Measurements from ENCODE around the gene DAB1. TPM values are rescaled to one million over a fixed set of nuclear protein-coding genes. Genes with fewer than 3 reads are reported as not detected.

The DAB1 gene
- total RNA-seq, 2 donors from 2014 or later, result 0.72 TPM; not detected in 1

GRCh38 chr1:56952501-56952900 is 471.4 kb downstream of the DAB1 start:
- no peak for ATAC-seq (replicated peaks in 1 of 2)
- H3K4me1 Mint-ChIP-seq (ENCODE audit: low read depth), result no peaks in the 10 kb centered on the region
- DNase-seq, result no peak
- no peaks in the 10 kb centered on the region for H3K36me3 Mint-ChIP-seq (ENCODE audit: insufficient read depth in 2 of 2)
- no peak overlapping the region for H3K27ac Mint-ChIP-seq
- H3K9me3 Mint-ChIP-seq, result peaks cover 0 to 1% of the 10 kb centered on the region in 2 donors
- H3K27me3 Mint-ChIP-seq (ENCODE audit: low read depth), result no peaks in the 10 kb centered on the region
- H3K4me3 Mint-ChIP-seq, result no peak overlapping the region

DNA sequence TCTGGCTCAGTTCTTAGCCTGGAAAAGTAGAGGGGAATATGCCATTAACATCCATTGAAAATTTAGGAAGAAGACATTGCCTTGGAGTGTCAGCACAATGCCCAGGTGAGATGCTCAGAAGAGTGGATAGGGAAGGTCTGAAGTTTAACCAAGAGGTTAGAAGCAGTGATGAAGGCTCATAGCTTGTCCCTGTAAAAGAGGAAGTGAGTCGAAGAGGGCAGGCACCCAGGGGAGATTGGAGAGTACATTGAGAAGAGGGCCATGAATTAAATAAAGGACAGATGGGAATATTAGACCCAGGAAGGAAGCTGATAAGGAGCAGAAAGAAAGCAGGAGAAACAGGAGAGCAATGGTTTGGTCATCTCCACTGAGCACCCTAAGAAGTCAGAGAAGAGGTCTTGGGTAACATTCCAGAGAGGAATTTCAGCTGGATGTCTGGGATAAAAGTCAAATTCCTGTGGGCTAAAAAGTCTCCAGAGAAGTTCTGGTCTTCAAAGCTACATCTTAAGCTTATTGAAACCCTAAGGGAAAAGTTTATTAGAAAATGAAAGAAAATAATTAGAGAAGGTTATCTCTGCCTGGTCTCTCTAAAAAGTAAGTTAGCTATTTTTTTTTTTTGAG is 475.3 kb downstream of the DAB1 start:
- H3K9me3 Mint-ChIP-seq, result no peaks in the 10 kb centered on the region
- DNase-seq, result no peak
- H3K27ac Mint-ChIP-seq, result no peak overlapping the region
- H3K27me3 Mint-ChIP-seq (ENCODE audit: low read depth), result no peaks in the 10 kb centered on the region
- H3K4me3 Mint-ChIP-seq, result no peak overlapping the region
- no peaks in the 10 kb centered on the region for H3K36me3 Mint-ChIP-seq (ENCODE audit: insufficient read depth in 2 of 2)
- ATAC-seq (replicated peaks in 1 of 2), result no peak
- H3K4me1 Mint-ChIP-seq (ENCODE audit: low read depth), result no peaks in the 10 kb centered on the region

Data from activated T-cell treated with anti-CD3 and anti-CD28 coated beads, Interleukin-2, amount 50 U/mL, for 72 hours (primary cell).